ENCODE results near the gene GNAO1. TPM values are rescaled to one million over a fixed set of nuclear protein-coding genes. Genes with fewer than 3 reads are reported as not detected.

The GNAO1 gene
- polyA plus RNA-seq, 3 donors: not detected

DNA sequence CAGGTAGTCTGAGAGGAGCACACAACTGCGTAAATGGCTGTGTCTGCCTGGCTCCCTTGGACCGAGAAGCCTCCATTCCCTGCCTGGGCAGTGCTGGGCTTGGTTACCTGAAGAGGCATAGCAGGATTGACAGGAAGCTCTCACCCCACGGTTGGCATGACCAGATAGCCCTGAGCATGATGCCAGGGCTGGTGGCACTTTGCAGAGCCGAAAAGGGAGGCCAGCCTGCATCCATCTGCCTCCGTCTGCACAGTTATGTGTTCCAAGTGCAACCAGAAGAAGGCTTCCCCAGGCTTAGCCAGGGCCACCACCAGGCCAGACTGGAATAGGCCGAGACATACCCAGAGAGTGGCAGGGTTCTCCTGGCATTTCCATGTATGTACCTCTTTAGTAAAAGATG is 36.6 kb downstream of the GNAO1 start:
- Histone ChIP-seq H3K9me3 (replicated peaks in 1 of 2; ENCODE audit: control insufficient read depth in 1 of 2, insufficient read depth in 1 of 2, low read length in 2 of 2) (no peaks in the 10 kb centered on the region), H3K36me3 (replicated peaks in 1 of 2; ENCODE audit: control insufficient read depth in 1 of 2, insufficient read depth in 2 of 2, low read length in 2 of 2) (no peaks in the 10 kb centered on the region), H3K4me2 (replicated peaks; ENCODE audit: extremely low read depth, low read length, poor library complexity, severe bottlenecking) (no peak overlapping the region), H4K20me1 (ENCODE audit: insufficient read depth, low read length) (no peaks in the 10 kb centered on the region), H3K27me3 (ENCODE audit: control insufficient read depth in 2 of 2, insufficient read depth in 2 of 2, low read length in 2 of 2) (no peaks in the 10 kb centered on the region), H3K9ac (ENCODE audit: insufficient read depth, low read length, poor library complexity, severe bottlenecking) (no peak overlapping the region), H3K4me3 (replicated peaks in 1 of 3; ENCODE audit: low read depth in 2 of 3, low read length in 3 of 3) (no peak overlapping the region), H3K27ac (ENCODE audit: low read depth in 1 of 2, low read length in 2 of 2) (no peak overlapping the region), H2AFZ (ENCODE audit: insufficient read depth, low read depth, low read length, poor library complexity, severe bottlenecking) (no peak overlapping the region), H3K79me2 (ENCODE audit: insufficient read depth, low read length) (no peaks in the 10 kb centered on the region), H3K4me1 (ENCODE audit: control insufficient read depth in 1 of 2, insufficient read depth in 2 of 2, low read length in 2 of 2) (peaks cover 14 to 17% of the 10 kb centered on the region in 2 donors)
- no peak overlapping the region for H3K4me3 Mint-ChIP-seq
- DNase-seq: no peak
- peak overlapping the region in 2 of 7 donors; percentile 47 to 57 for H3K27ac Mint-ChIP-seq
- WGBS (ENCODE audit: insufficient coverage): 99% methylated on average over 6 of the region's 6 CpGs
- TF ChIP-seq, protein P1, sequence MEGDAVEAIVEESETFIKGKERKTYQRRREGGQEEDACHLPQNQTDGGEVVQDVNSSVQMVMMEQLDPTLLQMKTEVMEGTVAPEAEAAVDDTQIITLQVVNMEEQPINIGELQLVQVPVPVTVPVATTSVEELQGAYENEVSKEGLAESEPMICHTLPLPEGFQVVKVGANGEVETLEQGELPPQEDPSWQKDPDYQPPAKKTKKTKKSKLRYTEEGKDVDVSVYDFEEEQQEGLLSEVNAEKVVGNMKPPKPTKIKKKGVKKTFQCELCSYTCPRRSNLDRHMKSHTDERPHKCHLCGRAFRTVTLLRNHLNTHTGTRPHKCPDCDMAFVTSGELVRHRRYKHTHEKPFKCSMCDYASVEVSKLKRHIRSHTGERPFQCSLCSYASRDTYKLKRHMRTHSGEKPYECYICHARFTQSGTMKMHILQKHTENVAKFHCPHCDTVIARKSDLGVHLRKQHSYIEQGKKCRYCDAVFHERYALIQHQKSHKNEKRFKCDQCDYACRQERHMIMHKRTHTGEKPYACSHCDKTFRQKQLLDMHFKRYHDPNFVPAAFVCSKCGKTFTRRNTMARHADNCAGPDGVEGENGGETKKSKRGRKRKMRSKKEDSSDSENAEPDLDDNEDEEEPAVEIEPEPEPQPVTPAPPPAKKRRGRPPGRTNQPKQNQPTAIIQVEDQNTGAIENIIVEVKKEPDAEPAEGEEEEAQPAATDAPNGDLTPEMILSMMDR (IDR thresholded peaks at IDR 0.05): no peak
- peaks cover 22% of the 10 kb centered on the region for H3K4me1 Mint-ChIP-seq
- H3K27me3 Mint-ChIP-seq (ENCODE audit: low read depth in 3 of 3): peaks cover 1 to 3% (median 3%) of the 10 kb centered on the region in 3 donors
- H3K36me3 Mint-ChIP-seq: no peaks in the 10 kb centered on the region
- peaks cover 0 to 2% (median 0%) of the 10 kb centered on the region in 7 donors for H3K9me3 Mint-ChIP-seq
- intact Hi-C loops (cut with micrococcal nuclease): no loop called here

DNA sequence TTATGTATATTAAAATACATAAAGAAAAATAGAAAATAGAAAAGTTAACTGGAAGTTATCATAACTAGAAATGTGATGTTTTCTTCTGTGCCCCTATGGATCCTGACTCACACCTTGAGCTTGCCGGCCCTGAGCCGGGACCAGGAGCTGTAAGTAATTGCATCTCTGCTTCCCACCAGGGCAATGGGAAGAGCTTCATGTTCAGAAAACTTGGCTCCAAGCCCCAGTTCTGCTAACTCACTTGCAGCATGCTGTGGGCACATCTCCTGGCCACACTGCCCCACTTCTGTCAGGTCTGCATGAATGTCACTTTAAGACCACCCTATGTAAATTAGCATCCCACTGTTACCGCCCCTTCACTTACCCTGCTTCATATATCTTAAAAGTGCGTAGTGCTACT is 37.2 kb downstream of the GNAO1 start:
- no peak for DNase-seq
- H3K4me1 ChIP-seq (ENCODE audit: control insufficient read depth in 1 of 2, insufficient read depth in 2 of 2, low read length in 2 of 2): peaks cover 14 to 17% of the 10 kb centered on the region in 2 donors
- H3K27ac Mint-ChIP-seq: no peak overlapping the region
- WGBS (ENCODE audit: insufficient coverage): 100% methylated on average over 2 of the region's 4 CpGs
- no peaks in the 10 kb centered on the region for H3K36me3 ChIP-seq (replicated peaks in 1 of 2; ENCODE audit: control insufficient read depth in 1 of 2, insufficient read depth in 2 of 2, low read length in 2 of 2)
- intact Hi-C loops (cut with micrococcal nuclease): no loop called here
- H3K9me3 ChIP-seq (replicated peaks in 1 of 2; ENCODE audit: control insufficient read depth in 1 of 2, insufficient read depth in 1 of 2, low read length in 2 of 2): no peaks in the 10 kb centered on the region
- peaks cover 1 to 3% (median 2%) of the 10 kb centered on the region in 3 donors for H3K27me3 Mint-ChIP-seq (ENCODE audit: low read depth in 3 of 3)
- no peak overlapping the region for H3K4me3 ChIP-seq (replicated peaks in 1 of 3; ENCODE audit: low read depth in 2 of 3, low read length in 3 of 3)
- H4K20me1 ChIP-seq (ENCODE audit: insufficient read depth, low read length): no peaks in the 10 kb centered on the region
- TF ChIP-seq, protein P1 (IDR thresholded peaks at IDR 0.05): no peak
- no peaks in the 10 kb centered on the region for H3K79me2 ChIP-seq (ENCODE audit: insufficient read depth, low read length)
- peaks cover 22% of the 10 kb centered on the region for H3K4me1 Mint-ChIP-seq
- no peak overlapping the region for H3K4me3 Mint-ChIP-seq
- no peak overlapping the region for H2AFZ ChIP-seq (ENCODE audit: insufficient read depth, low read depth, low read length, poor library complexity, severe bottlenecking)
- no peaks in the 10 kb centered on the region for H3K36me3 Mint-ChIP-seq
- no peak overlapping the region for H3K27ac ChIP-seq (ENCODE audit: low read depth in 1 of 2, low read length in 2 of 2)
- H3K9ac ChIP-seq (ENCODE audit: insufficient read depth, low read length, poor library complexity, severe bottlenecking): no peak overlapping the region
- H3K9me3 Mint-ChIP-seq: peaks cover 0 to 2% (median 0%) of the 10 kb centered on the region in 7 donors
- H3K27me3 ChIP-seq (ENCODE audit: control insufficient read depth in 2 of 2, insufficient read depth in 2 of 2, low read length in 2 of 2): no peaks in the 10 kb centered on the region
- H3K4me2 ChIP-seq (replicated peaks; ENCODE audit: extremely low read depth, low read length, poor library complexity, severe bottlenecking): no peak overlapping the region

Measured in CD14-positive monocyte (primary cell).